ENCODE data around the gene KLRC3.

DNA sequence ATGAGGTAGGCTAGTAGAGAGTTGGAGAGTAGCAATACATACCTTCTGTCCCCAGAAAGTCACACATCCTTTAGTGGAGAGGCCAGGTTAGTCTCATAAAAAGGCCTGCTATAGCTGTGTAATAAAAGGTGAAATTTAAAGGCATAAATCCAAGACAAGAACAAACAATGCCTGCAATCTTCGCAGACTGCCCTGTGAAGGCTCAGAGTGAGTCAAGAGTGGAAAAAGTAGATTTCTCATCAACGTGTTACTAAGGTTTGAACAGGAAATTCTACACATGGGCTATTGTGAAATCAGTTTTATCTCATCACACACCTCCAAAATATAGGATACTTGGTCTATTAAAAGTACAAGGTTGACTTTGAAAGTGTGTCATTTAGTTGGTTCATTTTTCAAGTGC lies 32.8 kb upstream of the KLRC3 start, which contains the start of gene KLRC1:
- no peak for TF ChIP-seq ZNF263 (CRISPR knock-in tag; IDR thresholded peaks at IDR 0.05; ENCODE audit: low read depth)
- no peak for TF ChIP-seq ETV6 (CRISPR knock-in tag; IDR thresholded peaks at IDR 0.05)
- TF ChIP-seq, protein P1, sequence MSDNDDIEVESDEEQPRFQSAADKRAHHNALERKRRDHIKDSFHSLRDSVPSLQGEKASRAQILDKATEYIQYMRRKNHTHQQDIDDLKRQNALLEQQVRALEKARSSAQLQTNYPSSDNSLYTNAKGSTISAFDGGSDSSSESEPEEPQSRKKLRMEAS (CRISPR knock-in tag; IDR thresholded peaks at IDR 0.05), result no peak
- TF ChIP-seq CREM (CRISPR knock-in tag; IDR thresholded peaks at IDR 0.05), result no peak
- TF ChIP-seq, protein P2, sequence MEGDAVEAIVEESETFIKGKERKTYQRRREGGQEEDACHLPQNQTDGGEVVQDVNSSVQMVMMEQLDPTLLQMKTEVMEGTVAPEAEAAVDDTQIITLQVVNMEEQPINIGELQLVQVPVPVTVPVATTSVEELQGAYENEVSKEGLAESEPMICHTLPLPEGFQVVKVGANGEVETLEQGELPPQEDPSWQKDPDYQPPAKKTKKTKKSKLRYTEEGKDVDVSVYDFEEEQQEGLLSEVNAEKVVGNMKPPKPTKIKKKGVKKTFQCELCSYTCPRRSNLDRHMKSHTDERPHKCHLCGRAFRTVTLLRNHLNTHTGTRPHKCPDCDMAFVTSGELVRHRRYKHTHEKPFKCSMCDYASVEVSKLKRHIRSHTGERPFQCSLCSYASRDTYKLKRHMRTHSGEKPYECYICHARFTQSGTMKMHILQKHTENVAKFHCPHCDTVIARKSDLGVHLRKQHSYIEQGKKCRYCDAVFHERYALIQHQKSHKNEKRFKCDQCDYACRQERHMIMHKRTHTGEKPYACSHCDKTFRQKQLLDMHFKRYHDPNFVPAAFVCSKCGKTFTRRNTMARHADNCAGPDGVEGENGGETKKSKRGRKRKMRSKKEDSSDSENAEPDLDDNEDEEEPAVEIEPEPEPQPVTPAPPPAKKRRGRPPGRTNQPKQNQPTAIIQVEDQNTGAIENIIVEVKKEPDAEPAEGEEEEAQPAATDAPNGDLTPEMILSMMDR (IDR thresholded peaks at IDR 0.05), result no peak
- no peak for TF ChIP-seq ESRRA (CRISPR knock-in tag; IDR thresholded peaks at IDR 0.05; ENCODE audit: borderline replicate concordance)
- TF ChIP-seq, protein P3, sequence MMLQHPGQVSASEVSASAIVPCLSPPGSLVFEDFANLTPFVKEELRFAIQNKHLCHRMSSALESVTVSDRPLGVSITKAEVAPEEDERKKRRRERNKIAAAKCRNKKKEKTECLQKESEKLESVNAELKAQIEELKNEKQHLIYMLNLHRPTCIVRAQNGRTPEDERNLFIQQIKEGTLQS (CRISPR knock-in tag; conservative IDR thresholded peaks at IDR 0.05), result no peak
- TF ChIP-seq, protein P4, sequence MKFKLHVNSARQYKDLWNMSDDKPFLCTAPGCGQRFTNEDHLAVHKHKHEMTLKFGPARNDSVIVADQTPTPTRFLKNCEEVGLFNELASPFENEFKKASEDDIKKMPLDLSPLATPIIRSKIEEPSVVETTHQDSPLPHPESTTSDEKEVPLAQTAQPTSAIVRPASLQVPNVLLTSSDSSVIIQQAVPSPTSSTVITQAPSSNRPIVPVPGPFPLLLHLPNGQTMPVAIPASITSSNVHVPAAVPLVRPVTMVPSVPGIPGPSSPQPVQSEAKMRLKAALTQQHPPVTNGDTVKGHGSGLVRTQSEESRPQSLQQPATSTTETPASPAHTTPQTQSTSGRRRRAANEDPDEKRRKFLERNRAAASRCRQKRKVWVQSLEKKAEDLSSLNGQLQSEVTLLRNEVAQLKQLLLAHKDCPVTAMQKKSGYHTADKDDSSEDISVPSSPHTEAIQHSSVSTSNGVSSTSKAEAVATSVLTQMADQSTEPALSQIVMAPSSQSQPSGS (CRISPR knock-in tag; IDR thresholded peaks at IDR 0.05; ENCODE audit: borderline replicate concordance, low read depth), result no peak
- no peak for TF ChIP-seq ZBTB21 (CRISPR knock-in tag; IDR thresholded peaks at IDR 0.05; ENCODE audit: borderline replicate concordance)
- TF ChIP-seq, protein P5, sequence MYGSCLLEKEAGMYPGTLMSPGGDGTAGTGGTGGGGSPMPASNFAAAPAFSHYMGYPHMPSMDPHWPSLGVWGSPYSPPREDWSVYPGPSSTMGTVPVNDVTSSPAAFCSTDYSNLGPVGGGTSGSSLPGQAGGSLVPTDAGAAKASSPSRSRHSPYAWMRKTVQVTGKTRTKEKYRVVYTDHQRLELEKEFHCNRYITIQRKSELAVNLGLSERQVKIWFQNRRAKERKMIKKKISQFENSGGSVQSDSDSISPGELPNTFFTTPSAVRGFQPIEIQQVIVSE (CRISPR knock-in tag; IDR thresholded peaks at IDR 0.05; ENCODE audit: borderline replicate concordance), result no peak
- TF ChIP-seq MXD4 (CRISPR knock-in tag; IDR thresholded peaks at IDR 0.05; ENCODE audit: borderline replicate concordance), result no peak

Measured in WTC11 (cell line).